ENCODE data around the gene PPP1R3A.

DNA sequence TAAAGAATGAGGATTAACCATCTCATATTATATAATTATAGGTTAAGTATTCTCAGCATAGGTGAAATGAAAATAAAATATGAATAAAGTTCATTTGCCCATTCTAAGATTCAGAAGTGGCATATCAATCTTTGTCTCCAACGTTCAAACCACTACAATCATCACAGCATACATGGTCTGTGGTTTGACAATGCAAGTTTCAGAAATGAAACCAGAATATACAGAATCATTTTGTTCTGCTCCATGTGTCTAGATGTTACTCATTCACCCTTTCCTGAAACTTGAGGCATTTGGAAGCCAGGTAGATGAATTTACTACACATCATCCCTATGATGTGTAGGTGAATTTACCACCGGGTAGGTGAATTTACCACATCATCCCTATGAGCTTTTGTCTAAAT lies 44.5 kb upstream of the PPP1R3A start:
- TF ChIP-seq, protein P1, sequence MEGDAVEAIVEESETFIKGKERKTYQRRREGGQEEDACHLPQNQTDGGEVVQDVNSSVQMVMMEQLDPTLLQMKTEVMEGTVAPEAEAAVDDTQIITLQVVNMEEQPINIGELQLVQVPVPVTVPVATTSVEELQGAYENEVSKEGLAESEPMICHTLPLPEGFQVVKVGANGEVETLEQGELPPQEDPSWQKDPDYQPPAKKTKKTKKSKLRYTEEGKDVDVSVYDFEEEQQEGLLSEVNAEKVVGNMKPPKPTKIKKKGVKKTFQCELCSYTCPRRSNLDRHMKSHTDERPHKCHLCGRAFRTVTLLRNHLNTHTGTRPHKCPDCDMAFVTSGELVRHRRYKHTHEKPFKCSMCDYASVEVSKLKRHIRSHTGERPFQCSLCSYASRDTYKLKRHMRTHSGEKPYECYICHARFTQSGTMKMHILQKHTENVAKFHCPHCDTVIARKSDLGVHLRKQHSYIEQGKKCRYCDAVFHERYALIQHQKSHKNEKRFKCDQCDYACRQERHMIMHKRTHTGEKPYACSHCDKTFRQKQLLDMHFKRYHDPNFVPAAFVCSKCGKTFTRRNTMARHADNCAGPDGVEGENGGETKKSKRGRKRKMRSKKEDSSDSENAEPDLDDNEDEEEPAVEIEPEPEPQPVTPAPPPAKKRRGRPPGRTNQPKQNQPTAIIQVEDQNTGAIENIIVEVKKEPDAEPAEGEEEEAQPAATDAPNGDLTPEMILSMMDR (IDR thresholded peaks at IDR 0.05; ENCODE audit: low read length): no peak
- no peak for TF ChIP-seq EZH2 (IDR thresholded peaks at IDR 0.05; ENCODE audit: borderline replicate concordance, low read length)

All from OCI-LY1 (cell line).